ENCODE data around the gene RALGAPB. TPM values are rescaled to one million over a fixed set of nuclear protein-coding genes. Genes with fewer than 3 reads are reported as not detected.
A peak's percentile ranks its signal among the peaks of the same experiment; 100 is the strongest.

Gene RALGAPB
- 10 to 100 TPM; 22.7 to 67.0 (median 56.7) TPM for total RNA-seq

DNA sequence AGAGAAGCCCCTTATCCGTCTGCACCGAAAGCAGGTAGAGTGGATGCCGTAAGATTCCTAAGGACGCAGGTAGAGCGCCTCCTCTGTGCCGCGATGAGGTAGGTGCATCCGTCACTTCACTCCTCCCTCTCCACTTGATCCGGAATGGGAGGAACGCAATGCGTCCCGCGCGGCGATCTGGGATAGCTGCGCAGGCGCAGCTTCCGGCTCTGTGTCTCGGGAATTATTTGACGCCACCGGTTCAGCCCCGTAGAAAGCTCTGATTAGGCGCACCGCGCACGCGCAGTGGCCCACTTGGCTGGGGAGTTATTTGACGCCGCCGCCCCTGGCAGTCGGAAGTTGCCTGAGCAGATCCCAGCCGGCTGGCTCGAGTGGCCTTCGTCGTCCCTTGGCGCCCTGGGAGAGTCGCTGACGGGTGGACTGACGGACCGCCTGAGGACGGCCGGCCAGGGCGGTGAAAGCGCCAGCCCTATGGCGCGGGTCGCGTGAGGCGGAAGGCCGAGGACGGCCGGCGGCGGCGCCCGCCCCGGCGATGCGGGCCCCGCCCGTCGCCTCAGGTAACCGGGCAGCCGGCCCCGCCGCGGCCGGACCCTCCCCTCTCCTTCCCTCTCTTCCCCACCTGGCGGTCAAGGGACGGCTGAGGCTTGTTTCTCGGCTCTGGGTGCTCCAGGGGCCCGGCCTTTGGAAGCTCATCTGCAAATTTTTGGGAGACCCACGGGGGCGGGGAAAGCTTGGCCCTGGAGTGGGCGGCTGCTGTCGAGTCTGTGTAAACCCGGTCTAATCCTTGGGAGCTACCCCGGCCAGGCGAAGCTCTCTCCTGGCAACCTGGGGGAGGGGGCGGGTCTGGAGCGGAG is at the start of gene RALGAPB:
Gene RALGAPB, plus strand, starts transcription at position 331 of the 854 bp plus-strand sequence. CDS start 15,590 bp downstream, outside the sequence.
- 0% methylated on average over 49 of the region's 81 CpGs; no CpG with 5 or more reads in 1 of the 2 donors for WGBS, 2 donors (ENCODE audit: low coverage in 1 of 2)
- Histone ChIP-seq H3K36me3 (no peaks in the 10 kb centered on the region), H3K27me3 (no peaks in the 10 kb centered on the region), H3K4me3 (peak within 1 kb of the TSS; percentile 69 to 96 (median 78)), H3K9me3 (no peaks in the 10 kb centered on the region), H3K27ac (peak within 1 kb of the TSS; percentile 90 to 95 (median 92)), H3K4me1 (peaks cover 14 to 21% (median 17%) of the 10 kb centered on the region in 4 donors)
- in situ Hi-C loops (cut with MboI; ENCODE audit: low pct_ligation_motif_present in 1 of 4, low pct_unique_long_range_greater_than_20kb in 1 of 4, low sequenced_read_pairs in 3 of 4), result no loop called here
- TF ChIP-seq EP300 (IDR thresholded peaks at IDR 0.05; ENCODE audit: low read depth) (no peak), POLR2AphosphoS5 (IDR thresholded peaks at IDR 0.05) (peak; percentile 64 to 93 (median 80)), POLR2A (IDR thresholded peaks at IDR 0.05) (peak; percentile 87), CTCF (IDR thresholded peaks at IDR 0.05) (peak; percentile 28 to 61 (median 46))
- intact Hi-C loops (cut with DNase I; ENCODE audit: low total_unique reads), result no loop called here
- peak; percentile 99 for DNase-seq

- 64 to 80% methylated on average over 2 to 4 of the region's 4 CpGs for WGBS, 2 donors (ENCODE audit: low coverage in 1 of 2)
- in situ Hi-C loops (cut with MboI; ENCODE audit: low pct_ligation_motif_present in 1 of 4, low pct_unique_long_range_greater_than_20kb in 1 of 4, low sequenced_read_pairs in 3 of 4), result loop anchor here in 2 of 4 donors (25.0 kb wide), 1 partner anchor 361 kb away; no protein-coding TSS in a partner anchor
- intact Hi-C loops (cut with DNase I; ENCODE audit: low total_unique reads), result no loop called here
- Histone ChIP-seq H3K27ac (no peak overlapping the region), H3K27me3 (no peaks in the 10 kb centered on the region), H3K9me3 (no peaks in the 10 kb centered on the region), H3K36me3 (peaks cover 0 to 72% (median 29%) of the 10 kb centered on the region in 4 donors), H3K4me3 (no peak overlapping the region), H3K4me1 (no peaks in the 10 kb centered on the region)
- DNase-seq, result no peak
- TF ChIP-seq POLR2A (IDR thresholded peaks at IDR 0.05) (no peak), EP300 (IDR thresholded peaks at IDR 0.05; ENCODE audit: low read depth) (no peak), CTCF (IDR thresholded peaks at IDR 0.05) (no peak), POLR2AphosphoS5 (IDR thresholded peaks at IDR 0.05) (no peak)
Measured at GRCh38 chr20:38423541-38423940, 49.1 kb upstream of the RALGAPB start.

GRCh38 chr20:38424401-38424800 is 48.2 kb upstream of the RALGAPB start:
- intact Hi-C loops (cut with DNase I; ENCODE audit: low total_unique reads) (no loop called here), in situ Hi-C loops (cut with MboI; ENCODE audit: low pct_ligation_motif_present in 1 of 4, low pct_unique_long_range_greater_than_20kb in 1 of 4, low sequenced_read_pairs in 3 of 4) (loop anchor here in 2 of 4 donors (25.0 kb wide), 1 partner anchor 362 kb away; no protein-coding TSS in a partner anchor)
- Histone ChIP-seq H3K27me3 (no peaks in the 10 kb centered on the region), H3K36me3 (peaks cover 0 to 74% (median 31%) of the 10 kb centered on the region in 4 donors), H3K9me3 (no peaks in the 10 kb centered on the region), H3K27ac (no peak overlapping the region), H3K4me3 (no peak overlapping the region), H3K4me1 (no peaks in the 10 kb centered on the region)
- TF ChIP-seq POLR2AphosphoS5 (IDR thresholded peaks at IDR 0.05) (no peak), CTCF (IDR thresholded peaks at IDR 0.05) (no peak), EP300 (IDR thresholded peaks at IDR 0.05; ENCODE audit: low read depth) (no peak), POLR2A (IDR thresholded peaks at IDR 0.05) (no peak)
- no peak for DNase-seq
- WGBS, 2 donors (ENCODE audit: low coverage in 1 of 2), result 100% methylated on average over 1 of the region's 1 CpG; no CpG with 5 or more reads in 1 of the 2 donors
